Measurements from ENCODE around the gene RASSF8. TPM values are rescaled to one million over a fixed set of nuclear protein-coding genes. Genes with fewer than 3 reads are reported as not detected.

The RASSF8 gene
- total RNA-seq, 3 donors from 2014 or later, result 42.6 to 52.1 (median 47.5) TPM

DNA sequence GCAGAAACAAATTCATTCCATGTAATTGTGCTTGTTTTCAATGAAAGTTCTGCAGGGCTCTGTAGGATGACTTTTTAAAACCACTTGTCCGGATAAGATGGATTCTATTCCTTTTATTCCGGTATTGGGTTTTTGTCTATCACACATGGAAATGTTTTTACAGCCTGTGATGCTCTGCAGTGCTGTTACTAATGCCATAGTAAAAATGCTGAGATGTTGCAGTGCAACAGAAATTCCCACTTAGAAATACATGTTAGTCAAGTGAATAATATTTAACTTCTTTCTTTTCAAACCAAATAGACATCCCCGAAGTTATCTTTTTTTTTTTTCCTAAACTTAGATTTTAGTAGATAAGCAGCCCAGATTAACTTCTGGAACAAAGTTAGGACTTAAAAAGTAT lies 71.9 kb downstream of the RASSF8 start:
- intact Hi-C loops (cut with DNase I; ENCODE audit: low total_unique reads), result loop anchor here (5.0 kb wide), 1 partner anchor 73 kb away; the partner anchor contains the start of gene RASSF8
- DNase-seq (ENCODE audit: low spot score in 2 of 2), result no peak
- Histone ChIP-seq H3K27me3 (no peaks in the 10 kb centered on the region), H3K4me3 (no peak overlapping the region), H3K9me3 (no peaks in the 10 kb centered on the region), H3K27ac (no peak overlapping the region), H3K36me3 (no peaks in the 10 kb centered on the region), H3K4me1 (no peaks in the 10 kb centered on the region)
- TF ChIP-seq POLR2AphosphoS5 (IDR thresholded peaks at IDR 0.05) (no peak), POLR2A (IDR thresholded peaks at IDR 0.05) (no peak), CTCF (IDR thresholded peaks at IDR 0.05) (no peak)

GRCh38 chr12:26031318-26031717 lies 72.8 kb downstream of the RASSF8 start:
- DNase-seq (ENCODE audit: low spot score in 2 of 2), result no peak
- intact Hi-C loops (cut with DNase I; ENCODE audit: low total_unique reads), result loop anchor here (5.0 kb wide), 1 partner anchor 74 kb away; the partner anchor contains the start of gene RASSF8
- Histone ChIP-seq H3K4me1 (no peaks in the 10 kb centered on the region), H3K4me3 (no peak overlapping the region), H3K36me3 (no peaks in the 10 kb centered on the region), H3K27ac (no peak overlapping the region), H3K9me3 (no peaks in the 10 kb centered on the region), H3K27me3 (no peaks in the 10 kb centered on the region)
- TF ChIP-seq CTCF (IDR thresholded peaks at IDR 0.05) (no peak), POLR2A (IDR thresholded peaks at IDR 0.05) (no peak), POLR2AphosphoS5 (IDR thresholded peaks at IDR 0.05) (no peak)

DNA sequence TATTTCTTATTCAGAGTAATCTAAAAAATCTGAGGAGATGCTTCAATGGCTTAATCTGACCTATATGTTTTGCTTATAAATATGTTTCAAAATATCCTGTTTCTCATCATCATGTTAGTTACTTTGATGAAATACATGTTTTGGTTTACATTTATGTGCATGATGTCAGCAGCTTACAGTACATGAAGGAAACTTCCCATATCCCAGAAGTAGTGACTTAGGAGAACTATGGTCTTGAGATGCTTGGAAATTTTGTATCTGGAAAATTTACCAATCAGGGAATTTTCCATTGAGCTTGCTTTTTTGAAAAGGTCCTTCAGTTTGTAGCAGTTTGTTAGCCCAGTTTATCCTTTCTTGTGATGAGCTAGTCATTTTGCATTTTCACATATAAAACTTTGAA lies 73.3 kb downstream of the RASSF8 start:
- Histone ChIP-seq H3K36me3 (no peaks in the 10 kb centered on the region), H3K9me3 (no peaks in the 10 kb centered on the region), H3K27ac (no peak overlapping the region), H3K27me3 (no peaks in the 10 kb centered on the region), H3K4me3 (no peak overlapping the region), H3K4me1 (no peaks in the 10 kb centered on the region)
- intact Hi-C loops (cut with DNase I; ENCODE audit: low total_unique reads), result loop anchor here (5.0 kb wide), 1 partner anchor 75 kb away; the partner anchor contains the start of gene RASSF8
- TF ChIP-seq POLR2AphosphoS5 (IDR thresholded peaks at IDR 0.05) (no peak), CTCF (IDR thresholded peaks at IDR 0.05) (no peak), POLR2A (IDR thresholded peaks at IDR 0.05) (no peak)
- DNase-seq (ENCODE audit: low spot score in 2 of 2), result no peak

DNA sequence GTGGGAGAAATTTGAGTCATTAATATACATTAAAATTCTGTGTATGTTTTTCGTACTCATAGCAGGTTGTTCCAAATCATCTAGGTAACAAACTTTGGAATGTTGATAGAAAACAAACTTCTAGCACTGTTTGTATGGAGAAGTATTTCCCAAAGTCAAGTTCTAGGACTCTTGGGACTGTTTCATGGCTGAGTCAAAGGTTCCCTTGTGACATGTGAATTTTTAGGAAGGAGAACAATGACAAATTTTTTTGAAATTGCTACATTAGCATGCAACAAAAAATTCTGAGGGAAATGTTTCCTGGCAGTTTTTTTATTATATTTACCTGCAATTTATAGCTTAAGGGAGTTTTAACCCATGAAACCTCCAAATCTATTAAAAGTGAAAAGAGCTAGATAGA lies 73.8 kb downstream of the RASSF8 start:
- H3K27ac ChIP-seq, result no peak overlapping the region
- no peaks in the 10 kb centered on the region for H3K4me1 ChIP-seq
- intact Hi-C loops (cut with DNase I; ENCODE audit: low total_unique reads), result loop anchor here (5.0 kb wide), 1 partner anchor 75 kb away; the partner anchor contains the start of gene RASSF8
- no peak for DNase-seq (ENCODE audit: low spot score in 2 of 2)
- H3K4me3 ChIP-seq, result no peak overlapping the region
- no peaks in the 10 kb centered on the region for H3K9me3 ChIP-seq
- no peaks in the 10 kb centered on the region for H3K27me3 ChIP-seq
- no peaks in the 10 kb centered on the region for H3K36me3 ChIP-seq
- TF ChIP-seq POLR2AphosphoS5 (IDR thresholded peaks at IDR 0.05) (no peak), POLR2A (IDR thresholded peaks at IDR 0.05) (no peak), CTCF (IDR thresholded peaks at IDR 0.05) (no peak)

GRCh38 chr12:26032719-26033241 lies 74.3 kb downstream of the RASSF8 start:
- Histone ChIP-seq H3K4me1 (no peaks in the 10 kb centered on the region), H3K9me3 (no peaks in the 10 kb centered on the region), H3K4me3 (no peak overlapping the region), H3K36me3 (no peaks in the 10 kb centered on the region), H3K27ac (no peak overlapping the region), H3K27me3 (no peaks in the 10 kb centered on the region)
- intact Hi-C loops (cut with DNase I; ENCODE audit: low total_unique reads), result loop anchor here (5.0 kb wide), 1 partner anchor 75 kb away; the partner anchor contains the start of gene RASSF8
- TF ChIP-seq POLR2A (IDR thresholded peaks at IDR 0.05) (no peak), POLR2AphosphoS5 (IDR thresholded peaks at IDR 0.05) (no peak), CTCF (IDR thresholded peaks at IDR 0.05) (no peak)
- no peak for DNase-seq (ENCODE audit: low spot score in 2 of 2)
